Neural cell (in vitro differentiated cells): ENCODE data around the gene DEFB121.

Source experiments
- EZH2 ChIP-seq: fragments of 200-600, 300-800 bp; shearing (Covaris generic), sonication (generic); IDR thresholded peaks from 2 replicates; pipeline ENCODE4 v1.6.1; 2014; ENCODE audit warnings: antibody characterized with exemption, low read length, borderline replicate concordance, mild to moderate bottlenecking; ENCODE audit not compliant: insufficient read depth, poor library complexity, severe bottlenecking
- POLR2AphosphoS5 ChIP-seq: IDR thresholded peaks from 2 replicates; pipeline ENCODE4 v1.6.1; 2012
- TF ChIP-seq, protein P1 (sequence below): fragments of 450-650 bp; IDR thresholded peaks from 2 replicates; pipeline ENCODE4 v1.5.1; 2014; ENCODE audit warnings: antibody characterized with exemption, mild to moderate bottlenecking, moderate library complexity; ENCODE audit not compliant: poor library complexity, severe bottlenecking

DNA sequence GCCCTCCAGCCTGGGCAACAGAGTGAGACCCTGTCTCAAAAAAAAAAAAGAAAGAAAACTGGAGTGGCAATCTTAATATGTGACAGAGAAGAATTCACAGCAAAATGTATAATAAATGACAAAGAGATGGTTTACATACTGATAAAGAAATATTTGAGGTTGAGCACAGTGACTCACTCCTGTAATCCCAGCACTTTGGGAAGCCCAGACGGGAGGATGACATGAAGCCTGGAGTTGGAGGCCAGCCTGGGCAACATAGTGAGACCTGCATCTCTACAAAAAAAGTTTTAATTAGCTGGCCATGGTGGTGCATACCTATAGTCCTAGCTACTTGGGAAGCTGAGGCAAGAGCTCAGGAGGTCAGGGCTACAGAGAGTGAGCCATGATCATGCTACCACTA is 50.0 kb downstream of the DEFB121 start:
- TF ChIP-seq POLR2AphosphoS5 (no peak), EZH2 (no peak)
- TF ChIP-seq, protein P1, sequence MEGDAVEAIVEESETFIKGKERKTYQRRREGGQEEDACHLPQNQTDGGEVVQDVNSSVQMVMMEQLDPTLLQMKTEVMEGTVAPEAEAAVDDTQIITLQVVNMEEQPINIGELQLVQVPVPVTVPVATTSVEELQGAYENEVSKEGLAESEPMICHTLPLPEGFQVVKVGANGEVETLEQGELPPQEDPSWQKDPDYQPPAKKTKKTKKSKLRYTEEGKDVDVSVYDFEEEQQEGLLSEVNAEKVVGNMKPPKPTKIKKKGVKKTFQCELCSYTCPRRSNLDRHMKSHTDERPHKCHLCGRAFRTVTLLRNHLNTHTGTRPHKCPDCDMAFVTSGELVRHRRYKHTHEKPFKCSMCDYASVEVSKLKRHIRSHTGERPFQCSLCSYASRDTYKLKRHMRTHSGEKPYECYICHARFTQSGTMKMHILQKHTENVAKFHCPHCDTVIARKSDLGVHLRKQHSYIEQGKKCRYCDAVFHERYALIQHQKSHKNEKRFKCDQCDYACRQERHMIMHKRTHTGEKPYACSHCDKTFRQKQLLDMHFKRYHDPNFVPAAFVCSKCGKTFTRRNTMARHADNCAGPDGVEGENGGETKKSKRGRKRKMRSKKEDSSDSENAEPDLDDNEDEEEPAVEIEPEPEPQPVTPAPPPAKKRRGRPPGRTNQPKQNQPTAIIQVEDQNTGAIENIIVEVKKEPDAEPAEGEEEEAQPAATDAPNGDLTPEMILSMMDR, result no peak
